ENCODE data around the gene R3HDM1.

DNA sequence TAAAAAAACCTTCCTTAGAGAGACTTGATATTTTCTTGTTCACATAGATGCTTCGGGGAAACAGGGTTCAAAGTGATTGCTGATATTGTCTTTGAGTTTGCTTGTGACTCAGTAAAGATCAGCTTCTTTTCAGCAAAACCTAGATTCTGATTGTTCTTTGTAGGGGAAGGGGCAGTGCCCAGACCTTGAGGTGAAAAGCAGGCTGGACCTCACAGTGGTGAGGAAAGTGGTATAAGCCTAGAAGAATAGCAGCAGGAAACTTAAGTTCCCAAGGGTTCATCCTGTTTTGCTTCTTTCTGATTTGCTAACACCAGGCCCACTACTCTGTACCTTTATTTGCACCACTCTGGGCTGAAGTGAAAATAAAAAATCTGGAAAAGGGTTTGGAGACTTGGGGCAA is 231.2 kb downstream of the R3HDM1 start:
- TF ChIP-seq, protein P1, sequence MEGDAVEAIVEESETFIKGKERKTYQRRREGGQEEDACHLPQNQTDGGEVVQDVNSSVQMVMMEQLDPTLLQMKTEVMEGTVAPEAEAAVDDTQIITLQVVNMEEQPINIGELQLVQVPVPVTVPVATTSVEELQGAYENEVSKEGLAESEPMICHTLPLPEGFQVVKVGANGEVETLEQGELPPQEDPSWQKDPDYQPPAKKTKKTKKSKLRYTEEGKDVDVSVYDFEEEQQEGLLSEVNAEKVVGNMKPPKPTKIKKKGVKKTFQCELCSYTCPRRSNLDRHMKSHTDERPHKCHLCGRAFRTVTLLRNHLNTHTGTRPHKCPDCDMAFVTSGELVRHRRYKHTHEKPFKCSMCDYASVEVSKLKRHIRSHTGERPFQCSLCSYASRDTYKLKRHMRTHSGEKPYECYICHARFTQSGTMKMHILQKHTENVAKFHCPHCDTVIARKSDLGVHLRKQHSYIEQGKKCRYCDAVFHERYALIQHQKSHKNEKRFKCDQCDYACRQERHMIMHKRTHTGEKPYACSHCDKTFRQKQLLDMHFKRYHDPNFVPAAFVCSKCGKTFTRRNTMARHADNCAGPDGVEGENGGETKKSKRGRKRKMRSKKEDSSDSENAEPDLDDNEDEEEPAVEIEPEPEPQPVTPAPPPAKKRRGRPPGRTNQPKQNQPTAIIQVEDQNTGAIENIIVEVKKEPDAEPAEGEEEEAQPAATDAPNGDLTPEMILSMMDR (IDR thresholded peaks at IDR 0.05): no peak
- TF ChIP-seq POLR2A (IDR thresholded peaks at IDR 0.05): no peak

Measured in heart left ventricle (tissue), 13 donors.